ENCODE results near the gene UTF1. TPM values are rescaled to one million over a fixed set of nuclear protein-coding genes. Genes with fewer than 3 reads are reported as not detected.
"Not testable (repeated sequence)": the region's sequence is repeated elsewhere in the genome, so short reads cannot be mapped to it uniquely, and the experiment has no call there.

Gene UTF1
- total RNA-seq, 1 donor from 2014 or later, result 0.16 TPM

- Mint-ChIP-seq H3K9me3 (no peaks in the 10 kb centered on the region), H3K36me3 (ENCODE audit: low read depth) (no peaks in the 10 kb centered on the region), H3K27me3 (ENCODE audit: low read depth) (peaks cover 52% of the 10 kb centered on the region), H3K4me1 (ENCODE audit: low read depth) (peaks cover 17% of the 10 kb centered on the region), H3K4me3 (ENCODE audit: low read depth) (no peak overlapping the region), H3K27ac (no peak overlapping the region)
- intact Hi-C loops (cut with micrococcal nuclease), result loop anchor here (10.0 kb wide), 2 partner anchors 304 to 446 kb away; partner anchors contain the start of gene NKX6-2
- no peak for DNase-seq (ENCODE audit: low spot score)
Observed at GRCh38 chr10:133230387-133231195, 574 bp downstream of the UTF1 start.

- Mint-ChIP-seq H3K4me1 (ENCODE audit: low read depth) (peaks cover 9% of the 10 kb centered on the region), H3K4me3 (ENCODE audit: low read depth) (no peak overlapping the region), H3K36me3 (ENCODE audit: low read depth) (no peaks in the 10 kb centered on the region), H3K27me3 (ENCODE audit: low read depth) (peaks cover 56% of the 10 kb centered on the region), H3K27ac (no peak overlapping the region), H3K9me3 (no peaks in the 10 kb centered on the region)
- DNase-seq (ENCODE audit: low spot score), result no peak
- intact Hi-C loops (cut with micrococcal nuclease), result loop anchor here (10.0 kb wide), 2 partner anchors 303 to 447 kb away; partner anchors contain the start of gene NKX6-2
Observed at GRCh38 chr10:133231244-133231945, 1.4 kb downstream of the UTF1 start.

- Mint-ChIP-seq H3K36me3 (ENCODE audit: low read depth) (no peaks in the 10 kb centered on the region), H3K4me3 (ENCODE audit: low read depth) (no peak overlapping the region), H3K9me3 (no peaks in the 10 kb centered on the region), H3K4me1 (ENCODE audit: low read depth) (peaks cover 3% of the 10 kb centered on the region), H3K27ac (no peak overlapping the region), H3K27me3 (ENCODE audit: low read depth) (peaks cover 54% of the 10 kb centered on the region)
- no peak for DNase-seq (ENCODE audit: low spot score)
- intact Hi-C loops (cut with micrococcal nuclease), result loop anchor here (10.0 kb wide), 2 partner anchors 303 to 447 kb away; partner anchors contain the start of gene NKX6-2
Observed at GRCh38 chr10:133231946-133232574, 2.0 kb downstream of the UTF1 start.

GRCh38 chr10:133234796-133235195, 4.8 kb downstream of the UTF1 start:
- not testable (repeated sequence) for H3K4me1 Mint-ChIP-seq (ENCODE audit: low read depth); H3K27ac Mint-ChIP-seq; H3K9me3 Mint-ChIP-seq; H3K36me3 Mint-ChIP-seq (ENCODE audit: low read depth); H3K4me3 Mint-ChIP-seq (ENCODE audit: low read depth); DNase-seq (ENCODE audit: low spot score)
- intact Hi-C loops (cut with micrococcal nuclease), result loop anchor here (10.0 kb wide), 2 partner anchors 300 to 450 kb away; partner anchors contain the start of gene NKX6-2
- H3K27me3 Mint-ChIP-seq (ENCODE audit: low read depth), result peaks cover 51% of the 10 kb centered on the region

- no peak overlapping the region for H3K27ac Mint-ChIP-seq
- no peak for DNase-seq (ENCODE audit: low spot score)
- peak overlapping the region; percentile 8 for H3K4me3 Mint-ChIP-seq (ENCODE audit: low read depth)
- peaks cover 52% of the 10 kb centered on the region for H3K27me3 Mint-ChIP-seq (ENCODE audit: low read depth)
- peaks cover 3% of the 10 kb centered on the region for H3K4me1 Mint-ChIP-seq (ENCODE audit: low read depth)
- H3K36me3 Mint-ChIP-seq (ENCODE audit: low read depth), result no peaks in the 10 kb centered on the region
- intact Hi-C loops (cut with micrococcal nuclease), result loop anchor here (10.0 kb wide), 2 partner anchors 299 to 451 kb away; partner anchors contain the start of gene NKX6-2
- no peaks in the 10 kb centered on the region for H3K9me3 Mint-ChIP-seq
Observed at GRCh38 chr10:133235265-133235855, 5.3 kb downstream of the UTF1 start.

- DNase-seq (ENCODE audit: low spot score), result no peak
- H3K4me3 Mint-ChIP-seq (ENCODE audit: low read depth), result peak overlapping the region; percentile 8
- intact Hi-C loops (cut with micrococcal nuclease), result loop anchor here (10.0 kb wide), 2 partner anchors 299 to 451 kb away; partner anchors contain the start of gene NKX6-2
- peaks cover 6% of the 10 kb centered on the region for H3K4me1 Mint-ChIP-seq (ENCODE audit: low read depth)
- H3K36me3 Mint-ChIP-seq (ENCODE audit: low read depth), result no peaks in the 10 kb centered on the region
- peaks cover 57% of the 10 kb centered on the region for H3K27me3 Mint-ChIP-seq (ENCODE audit: low read depth)
- no peaks in the 10 kb centered on the region for H3K9me3 Mint-ChIP-seq
- H3K27ac Mint-ChIP-seq, result no peak overlapping the region
Observed at GRCh38 chr10:133235932-133236331, 5.9 kb downstream of the UTF1 start.

- Mint-ChIP-seq H3K4me3 (ENCODE audit: low read depth) (no peak overlapping the region), H3K27me3 (ENCODE audit: low read depth) (peaks cover 60% of the 10 kb centered on the region), H3K27ac (no peak overlapping the region), H3K4me1 (ENCODE audit: low read depth) (peaks cover 10% of the 10 kb centered on the region), H3K36me3 (ENCODE audit: low read depth) (no peaks in the 10 kb centered on the region), H3K9me3 (no peaks in the 10 kb centered on the region)
- DNase-seq (ENCODE audit: low spot score), result no peak
- intact Hi-C loops (cut with micrococcal nuclease), result loop anchor here (10.0 kb wide), 2 partner anchors 298 to 452 kb away; partner anchors contain the start of gene NKX6-2
Observed at GRCh38 chr10:133236401-133237240, 6.6 kb downstream of the UTF1 start.

- no peak for DNase-seq (ENCODE audit: low spot score)
- H3K36me3 Mint-ChIP-seq (ENCODE audit: low read depth), result no peaks in the 10 kb centered on the region
- no peak overlapping the region for H3K4me3 Mint-ChIP-seq (ENCODE audit: low read depth)
- H3K9me3 Mint-ChIP-seq, result no peaks in the 10 kb centered on the region
- peaks cover 13% of the 10 kb centered on the region for H3K4me1 Mint-ChIP-seq (ENCODE audit: low read depth)
- no peak overlapping the region for H3K27ac Mint-ChIP-seq
- intact Hi-C loops (cut with micrococcal nuclease), result loop anchor here (10.0 kb wide), 2 partner anchors 298 to 452 kb away; partner anchors contain the start of gene NKX6-2
- peaks cover 57% of the 10 kb centered on the region for H3K27me3 Mint-ChIP-seq (ENCODE audit: low read depth)
Observed at GRCh38 chr10:133237241-133237587, 7.2 kb downstream of the UTF1 start.

GRCh38 chr10:133237588-133238465, 7.8 kb downstream of the UTF1 start, which contains the start of gene VENTX:
TSS of gene VENTX (plus strand) at chr10:133237855. CDS start at chr10:133237915, 60 bp downstream.
- Mint-ChIP-seq H3K4me1 (ENCODE audit: low read depth) (peaks cover 13% of the 10 kb centered on the region), H3K27ac (no peak within 1 kb of the TSS), H3K36me3 (ENCODE audit: low read depth) (no peaks in the 10 kb centered on the region), H3K4me3 (ENCODE audit: low read depth) (no peak within 1 kb of the TSS), H3K27me3 (ENCODE audit: low read depth) (peaks cover 56% of the 10 kb centered on the region), H3K9me3 (no peaks in the 10 kb centered on the region)
- no peak for DNase-seq (ENCODE audit: low spot score)
- intact Hi-C loops (cut with micrococcal nuclease), result loop anchor here (10.0 kb wide), 2 partner anchors 297 to 453 kb away; partner anchors contain the start of gene NKX6-2

- Mint-ChIP-seq H3K27me3 (ENCODE audit: low read depth) (peaks cover 51% of the 10 kb centered on the region), H3K36me3 (ENCODE audit: low read depth) (no peaks in the 10 kb centered on the region), H3K4me3 (ENCODE audit: low read depth) (no peak overlapping the region), H3K27ac (no peak overlapping the region), H3K4me1 (ENCODE audit: low read depth) (peaks cover 13% of the 10 kb centered on the region), H3K9me3 (no peaks in the 10 kb centered on the region)
- DNase-seq (ENCODE audit: low spot score), result no peak
- intact Hi-C loops (cut with micrococcal nuclease), result loop anchor here (10.0 kb wide), 2 partner anchors 296 to 454 kb away; partner anchors contain the start of gene NKX6-2
Observed at GRCh38 chr10:133238466-133238804, 8.4 kb downstream of the UTF1 start.

GRCh38 chr10:133239990-133240389, 10.0 kb downstream of the UTF1 start:
- Mint-ChIP-seq H3K4me3 (ENCODE audit: low read depth) (no peak overlapping the region), H3K4me1 (ENCODE audit: low read depth) (peaks cover 12% of the 10 kb centered on the region), H3K9me3 (no peaks in the 10 kb centered on the region), H3K27me3 (ENCODE audit: low read depth) (peaks cover 39% of the 10 kb centered on the region), H3K36me3 (ENCODE audit: low read depth) (no peaks in the 10 kb centered on the region), H3K27ac (no peak overlapping the region)
- no peak for DNase-seq (ENCODE audit: low spot score)
- intact Hi-C loops (cut with micrococcal nuclease), result loop anchor here (10.0 kb wide), 2 partner anchors 295 to 455 kb away; partner anchors contain the start of gene NKX6-2

Measured in activated T-helper 2 cell treated with anti-CD3 and anti-CD28 coated beads, Interferon-gamma antibody, Interleukin-2, Interleukin-4, amounts not matched to agents 10 μg/mL and 5 μg/mL and 100 μg/mL, durations not matched to agents 14 hours and 24 hours and 36 hours (primary cell).